ENCODE measurements around the gene NOL3.

DNA sequence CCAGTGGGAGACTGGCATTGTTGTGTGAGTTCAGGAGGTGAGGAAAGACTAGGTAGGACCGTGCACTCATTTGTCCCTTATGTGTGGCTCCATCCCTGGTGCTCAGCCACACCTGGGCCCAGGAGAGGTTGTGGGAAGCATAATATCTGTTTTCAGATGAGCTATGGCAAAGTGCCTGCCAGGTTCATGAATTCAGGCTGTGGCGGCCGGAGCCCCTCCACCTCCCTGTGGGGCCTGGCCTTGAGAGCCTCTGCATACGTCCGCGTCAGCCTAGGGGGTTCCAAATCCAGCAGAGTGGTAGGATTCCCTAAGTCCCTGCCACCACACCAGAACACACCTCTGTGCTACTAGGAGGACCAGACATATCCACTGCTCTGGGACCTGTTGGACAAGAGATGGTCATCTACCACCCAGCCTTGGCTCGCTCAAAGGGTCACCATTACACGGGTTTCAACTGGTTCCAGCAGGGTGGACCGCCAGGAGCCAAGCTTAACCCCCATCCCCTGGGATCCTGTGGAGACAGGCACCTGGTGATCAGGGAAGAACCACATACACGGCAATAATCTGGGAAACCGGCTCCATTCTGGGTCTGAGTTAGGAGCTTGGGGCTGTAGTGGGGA is 21.6 kb upstream of the NOL3 start:
- TF ChIP-seq, protein P1, sequence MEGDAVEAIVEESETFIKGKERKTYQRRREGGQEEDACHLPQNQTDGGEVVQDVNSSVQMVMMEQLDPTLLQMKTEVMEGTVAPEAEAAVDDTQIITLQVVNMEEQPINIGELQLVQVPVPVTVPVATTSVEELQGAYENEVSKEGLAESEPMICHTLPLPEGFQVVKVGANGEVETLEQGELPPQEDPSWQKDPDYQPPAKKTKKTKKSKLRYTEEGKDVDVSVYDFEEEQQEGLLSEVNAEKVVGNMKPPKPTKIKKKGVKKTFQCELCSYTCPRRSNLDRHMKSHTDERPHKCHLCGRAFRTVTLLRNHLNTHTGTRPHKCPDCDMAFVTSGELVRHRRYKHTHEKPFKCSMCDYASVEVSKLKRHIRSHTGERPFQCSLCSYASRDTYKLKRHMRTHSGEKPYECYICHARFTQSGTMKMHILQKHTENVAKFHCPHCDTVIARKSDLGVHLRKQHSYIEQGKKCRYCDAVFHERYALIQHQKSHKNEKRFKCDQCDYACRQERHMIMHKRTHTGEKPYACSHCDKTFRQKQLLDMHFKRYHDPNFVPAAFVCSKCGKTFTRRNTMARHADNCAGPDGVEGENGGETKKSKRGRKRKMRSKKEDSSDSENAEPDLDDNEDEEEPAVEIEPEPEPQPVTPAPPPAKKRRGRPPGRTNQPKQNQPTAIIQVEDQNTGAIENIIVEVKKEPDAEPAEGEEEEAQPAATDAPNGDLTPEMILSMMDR (conservative IDR thresholded peaks at IDR 0.05; ENCODE audit: low read depth, low read length): no peak
- TF ChIP-seq POLR2A (IDR thresholded peaks at IDR 0.05; ENCODE audit: low read depth, low read length): no peak
- TF ChIP-seq RFX5 (IDR thresholded peaks at IDR 0.05; ENCODE audit: low read depth, low read length): no peak
